Astrocyte of the cerebellum (primary cell): ENCODE data around the gene SUMO1.

ENCODE experiments used
- DNase-seq: peaks from one replicate; pipeline ENCODE4 v3.0.0-alpha.2; 2011; ENCODE audit warnings: low read depth
- H3K4me3 ChIP-seq: 2 replicates; pipeline ENCODE4 v1.5.1; 2011; ENCODE audit warnings: mild to moderate bottlenecking, low read depth, low read length, moderate library complexity
- in situ Hi-C: cut with HindIII; loops from 2 replicates; pipeline ENCODE4 v1.10.0; 2017; ENCODE audit warnings: low sequenced_read_pairs
- TF ChIP-seq, protein P1 (sequence below): IDR thresholded peaks from 2 replicates; pipeline ENCODE4 v1.5.1; 2012; ENCODE audit warnings: low read length, low read depth, moderate library complexity, mild to moderate bottlenecking; ENCODE audit errors: missing control alignments

The SUMO1 gene

DNA sequence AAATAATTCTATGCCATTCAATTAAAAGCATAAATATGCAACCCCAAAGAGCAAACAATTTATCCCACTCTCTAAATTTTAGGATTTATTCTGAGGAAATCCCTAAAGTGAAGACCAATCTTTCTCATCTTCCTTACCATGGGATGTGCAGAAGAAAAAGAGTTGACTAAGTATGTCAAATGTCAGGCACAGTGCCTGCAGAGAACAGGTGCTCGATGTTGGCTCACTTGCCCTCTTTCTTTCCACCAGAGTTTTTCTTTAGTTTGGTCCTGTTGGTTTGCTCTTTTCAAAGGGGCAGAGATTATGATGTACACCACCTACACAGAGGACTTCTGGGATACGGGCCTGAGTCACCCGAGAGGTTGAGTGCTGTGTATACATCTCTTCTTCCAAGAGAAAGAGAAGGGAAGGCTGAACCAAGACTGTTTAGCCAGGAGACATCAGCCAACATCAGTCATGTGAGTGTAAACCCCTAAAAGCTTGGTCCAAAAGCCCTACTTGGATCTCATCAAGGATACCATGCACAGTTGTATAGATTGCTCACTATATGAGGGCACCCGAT lies 51.7 kb downstream of the SUMO1 start:
- TF ChIP-seq, protein P1, sequence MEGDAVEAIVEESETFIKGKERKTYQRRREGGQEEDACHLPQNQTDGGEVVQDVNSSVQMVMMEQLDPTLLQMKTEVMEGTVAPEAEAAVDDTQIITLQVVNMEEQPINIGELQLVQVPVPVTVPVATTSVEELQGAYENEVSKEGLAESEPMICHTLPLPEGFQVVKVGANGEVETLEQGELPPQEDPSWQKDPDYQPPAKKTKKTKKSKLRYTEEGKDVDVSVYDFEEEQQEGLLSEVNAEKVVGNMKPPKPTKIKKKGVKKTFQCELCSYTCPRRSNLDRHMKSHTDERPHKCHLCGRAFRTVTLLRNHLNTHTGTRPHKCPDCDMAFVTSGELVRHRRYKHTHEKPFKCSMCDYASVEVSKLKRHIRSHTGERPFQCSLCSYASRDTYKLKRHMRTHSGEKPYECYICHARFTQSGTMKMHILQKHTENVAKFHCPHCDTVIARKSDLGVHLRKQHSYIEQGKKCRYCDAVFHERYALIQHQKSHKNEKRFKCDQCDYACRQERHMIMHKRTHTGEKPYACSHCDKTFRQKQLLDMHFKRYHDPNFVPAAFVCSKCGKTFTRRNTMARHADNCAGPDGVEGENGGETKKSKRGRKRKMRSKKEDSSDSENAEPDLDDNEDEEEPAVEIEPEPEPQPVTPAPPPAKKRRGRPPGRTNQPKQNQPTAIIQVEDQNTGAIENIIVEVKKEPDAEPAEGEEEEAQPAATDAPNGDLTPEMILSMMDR, result no peak

DNA sequence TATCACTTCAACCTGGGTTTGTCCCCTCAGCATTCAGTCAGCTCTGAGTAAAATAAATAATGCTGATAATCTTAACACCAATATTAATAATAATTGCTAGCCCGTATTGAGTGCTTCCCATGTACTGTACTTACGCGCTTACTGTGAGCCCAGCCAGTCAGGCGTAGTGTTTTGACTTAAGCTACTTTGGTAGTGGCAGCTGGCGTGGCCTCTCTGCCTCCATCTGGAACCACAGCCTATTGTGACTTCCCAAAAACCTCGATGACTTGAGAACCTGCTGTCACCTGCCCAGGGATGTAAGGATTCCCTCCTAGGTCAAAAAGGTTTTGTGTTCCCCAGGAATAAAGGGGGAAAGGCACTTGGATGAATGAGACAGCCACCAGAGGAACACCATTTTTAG lies 53.2 kb downstream of the SUMO1 start:
- DNase-seq, result no peak
- TF ChIP-seq, protein P1, result no peak
- H3K4me3 ChIP-seq, result no peak overlapping the region
- in situ Hi-C loops, result no loop called here

More for the DNA sequence above, 51.7 kb downstream of the SUMO1 start:
- no peak for DNase-seq
- H3K4me3 ChIP-seq, result no peak overlapping the region
- in situ Hi-C loops, result no loop called here

DNA sequence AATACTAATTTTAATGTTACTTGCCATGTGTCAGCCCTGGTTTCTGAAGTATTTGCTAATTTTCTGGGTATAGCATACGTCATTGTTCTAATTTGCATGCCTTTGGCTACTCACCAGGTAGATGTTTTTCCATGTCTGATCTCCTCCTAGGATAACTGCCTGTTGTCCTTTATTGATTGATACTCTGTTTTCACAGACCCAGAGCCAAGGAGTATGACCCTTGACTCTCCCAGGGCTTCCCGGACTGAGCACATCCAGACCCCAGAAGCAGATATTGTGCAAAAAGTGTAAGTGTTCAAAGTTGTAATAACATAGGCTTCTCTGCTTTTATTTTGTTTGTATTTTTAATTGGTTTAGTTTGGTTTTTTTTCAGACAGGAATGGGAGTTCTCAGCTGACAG lies 53.8 kb downstream of the SUMO1 start:
- in situ Hi-C loops, result no loop called here
- no peak for DNase-seq
- TF ChIP-seq, protein P1, result no peak
- no peak overlapping the region for H3K4me3 ChIP-seq

DNA sequence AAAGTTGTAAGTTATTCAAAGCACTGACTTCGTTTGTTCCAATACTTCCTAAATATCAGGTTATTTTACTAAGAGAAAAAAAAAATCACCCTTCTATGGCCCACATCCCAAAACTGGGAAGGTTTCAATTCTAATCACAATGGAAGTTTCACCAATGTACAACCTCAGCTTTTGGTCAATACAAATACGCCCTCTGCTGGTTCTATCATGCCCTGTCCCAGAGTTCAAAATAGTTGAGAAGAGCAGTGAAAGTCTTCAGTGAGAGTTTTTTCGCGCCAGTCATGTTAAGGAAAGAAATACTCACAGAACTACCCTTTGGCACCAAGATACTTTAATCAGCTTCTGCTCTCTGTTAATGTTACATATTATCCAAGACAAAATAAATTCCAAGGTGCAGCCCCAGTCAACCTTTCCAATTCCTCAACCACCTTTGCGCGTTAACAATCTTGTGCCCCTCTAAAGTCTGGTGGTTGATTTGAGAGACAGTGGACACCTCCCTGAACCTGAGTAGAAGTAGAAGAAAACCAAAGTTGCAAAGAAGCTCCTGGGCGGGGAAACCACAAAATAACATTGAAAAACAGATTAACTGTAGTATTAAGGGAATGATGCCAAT lies 59.9 kb downstream of the SUMO1 start:
- DNase-seq, result peak; percentile 62
- H3K4me3 ChIP-seq, result no peak overlapping the region
- TF ChIP-seq, protein P1, result peak; percentile 85
- in situ Hi-C loops, result no loop called here

DNA sequence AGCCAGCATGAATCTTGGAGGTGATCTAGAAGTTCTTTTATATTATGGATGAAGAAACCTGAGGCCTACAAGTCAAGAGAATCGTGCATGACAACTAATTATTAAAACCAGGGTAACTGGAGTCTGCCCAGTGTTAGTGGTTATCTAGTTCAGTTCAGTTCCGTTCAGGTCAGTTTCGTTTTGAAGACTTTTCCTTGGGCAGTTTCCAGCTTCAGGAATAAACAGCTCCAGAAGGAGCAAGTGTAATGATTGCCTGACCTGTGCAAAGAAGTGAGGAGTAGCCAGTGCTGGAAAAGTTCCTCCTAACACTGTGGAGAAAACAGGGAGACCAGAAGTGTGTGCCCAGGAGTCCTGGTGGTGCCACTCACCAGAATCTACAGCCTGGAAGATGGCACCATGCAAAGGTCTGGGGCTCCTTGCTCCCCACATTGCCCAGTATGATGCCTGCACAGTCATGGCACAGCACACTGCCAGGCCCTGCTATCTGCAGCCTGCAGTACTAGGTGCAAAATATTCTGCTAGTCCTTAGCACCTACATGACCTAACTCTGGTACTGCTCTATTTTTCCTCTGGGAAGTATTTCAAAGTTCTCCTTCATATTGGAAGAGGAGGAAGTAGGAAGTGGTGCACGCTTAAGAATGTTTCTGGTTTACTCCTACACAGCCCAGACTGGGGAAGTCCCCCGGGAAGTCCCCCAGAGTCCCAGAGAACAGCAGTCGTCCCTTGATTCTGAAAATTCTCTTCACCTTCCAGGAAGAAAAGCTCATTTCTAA lies 65.8 kb downstream of the SUMO1 start:
- in situ Hi-C loops, result no loop called here
- TF ChIP-seq, protein P1, result no peak
- DNase-seq, result no peak
- H3K4me3 ChIP-seq, result no peak overlapping the region

DNA sequence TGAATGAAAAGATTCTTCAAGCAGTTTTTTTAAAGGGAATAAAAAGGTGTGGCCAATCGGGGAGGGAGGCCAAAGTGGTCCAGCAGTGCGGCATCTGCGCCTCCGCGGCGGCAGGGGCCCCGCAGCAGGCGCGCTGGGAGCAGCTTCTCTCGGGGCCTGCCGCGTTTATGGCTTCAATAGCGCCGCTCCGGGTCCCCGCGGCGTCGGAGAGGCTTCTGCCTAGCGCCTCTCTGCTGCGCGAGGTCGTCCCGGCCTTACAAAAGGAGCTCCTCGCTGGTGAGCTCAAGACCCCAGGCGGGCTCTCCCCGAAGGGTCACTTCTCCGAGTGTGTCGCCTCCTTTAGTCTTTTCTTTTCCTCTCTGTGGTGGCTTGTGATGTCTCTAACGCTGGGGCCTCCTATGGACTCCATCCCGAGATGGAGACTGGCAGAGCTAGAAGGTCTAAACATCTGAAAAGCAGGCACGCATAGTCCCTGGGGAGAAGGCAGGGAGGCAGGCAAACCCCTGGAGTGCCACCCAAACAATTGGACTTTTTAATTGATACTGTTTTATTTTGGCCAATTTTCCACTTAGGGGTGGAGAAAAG lies 67.1 kb downstream of the SUMO1 start:
- no peak for DNase-seq
- TF ChIP-seq, protein P1, result no peak
- no peak overlapping the region for H3K4me3 ChIP-seq
- in situ Hi-C loops, result no loop called here
